Measurements from ENCODE around the gene LAMTOR3.

Gene LAMTOR3, protein sequence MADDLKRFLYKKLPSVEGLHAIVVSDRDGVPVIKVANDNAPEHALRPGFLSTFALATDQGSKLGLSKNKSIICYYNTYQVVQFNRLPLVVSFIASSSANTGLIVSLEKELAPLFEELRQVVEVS

GRCh38 chr4:99894161-99894997, at the start of gene LAMTOR3:
LAMTOR3 (minus strand) TSS chr4:99894427; CDS start chr4:99893963, 464 bp downstream.
- peak; percentile 64 to 87 for DNase-seq

- no peak for DNase-seq
Measured at GRCh38 chr4:99938243-99938753, 44.1 kb upstream of the LAMTOR3 start.

DNA sequence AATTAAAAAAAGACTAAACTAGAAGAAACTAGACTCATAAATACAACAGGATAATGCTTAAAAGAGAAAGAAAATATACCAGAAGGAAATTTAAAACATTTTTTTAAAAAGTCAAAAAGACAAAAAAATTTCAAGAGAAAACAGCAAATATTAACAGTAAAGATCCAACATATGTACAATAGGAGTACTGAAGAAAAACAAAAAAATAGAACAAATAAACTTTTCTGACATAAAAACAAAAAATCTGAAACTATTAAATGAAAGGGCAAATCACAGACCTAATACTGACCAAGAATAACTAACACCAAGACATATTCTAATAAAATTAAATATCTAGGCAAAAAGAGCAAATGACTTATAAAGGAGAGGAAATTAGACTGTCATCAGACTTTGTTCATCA, 40.7 kb upstream of the LAMTOR3 start:
- DNase-seq = no peak

DNA sequence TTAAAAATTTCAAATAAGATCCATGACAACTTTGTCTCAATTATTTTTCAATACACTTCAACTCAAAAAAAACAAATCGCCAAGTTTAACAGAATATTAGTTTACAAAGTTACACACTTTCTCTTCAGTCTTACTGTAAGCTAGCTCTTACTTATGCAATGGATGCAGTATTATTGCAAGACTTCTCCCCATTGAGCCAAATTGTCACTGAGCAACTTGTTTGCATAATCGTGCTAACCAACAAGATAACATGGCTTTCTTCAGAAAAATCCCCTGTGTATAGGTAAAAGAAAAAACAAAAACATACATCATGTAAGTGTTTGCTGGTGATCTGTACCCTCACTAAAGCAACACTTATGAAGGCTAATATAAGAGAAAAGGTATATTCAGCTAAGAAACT, 33.3 kb upstream of the LAMTOR3 start:
- DNase-seq = no peak

DNA sequence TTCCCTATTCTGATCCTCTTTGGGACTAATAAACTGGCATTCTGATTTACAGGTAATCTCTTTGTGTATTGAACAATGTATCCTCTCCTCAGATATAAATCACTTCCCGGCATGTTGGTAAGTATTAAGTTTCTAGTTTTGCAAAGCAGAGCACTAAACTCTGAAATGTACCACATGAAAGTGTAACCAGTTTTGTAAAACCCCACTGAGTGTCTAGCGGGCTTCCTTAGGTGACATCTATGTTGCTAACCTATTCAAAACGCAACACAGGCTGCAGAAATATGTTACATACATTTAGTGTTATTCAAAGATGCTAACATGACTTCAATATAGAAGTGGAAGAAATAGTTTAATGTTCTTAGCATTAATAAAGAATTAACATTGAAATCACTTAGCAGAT, 26.9 kb upstream of the LAMTOR3 start:
- no peak for DNase-seq

DNA sequence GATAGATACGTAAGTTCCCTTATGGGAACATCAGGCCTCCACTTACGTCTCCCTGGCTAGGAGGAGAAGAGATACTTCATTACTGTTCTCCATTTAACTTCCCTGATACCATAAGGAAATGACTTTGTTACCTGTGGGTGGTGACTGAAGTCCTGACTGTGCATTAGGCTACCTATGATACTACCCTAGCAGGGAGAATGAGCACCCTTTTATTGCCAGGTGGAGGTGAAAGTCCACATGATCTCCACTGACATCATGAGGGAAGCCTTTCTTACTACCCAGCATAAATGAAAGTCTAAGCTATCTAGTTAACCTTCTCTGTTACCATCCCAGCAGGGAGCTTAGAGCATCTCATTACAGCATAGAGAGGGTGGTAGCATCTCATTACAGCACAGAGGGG, 24.4 kb upstream of the LAMTOR3 start:
- DNase-seq = no peak

- no peak for DNase-seq
Measured at GRCh38 chr4:99917575-99917974, 23.3 kb upstream of the LAMTOR3 start.

DNA sequence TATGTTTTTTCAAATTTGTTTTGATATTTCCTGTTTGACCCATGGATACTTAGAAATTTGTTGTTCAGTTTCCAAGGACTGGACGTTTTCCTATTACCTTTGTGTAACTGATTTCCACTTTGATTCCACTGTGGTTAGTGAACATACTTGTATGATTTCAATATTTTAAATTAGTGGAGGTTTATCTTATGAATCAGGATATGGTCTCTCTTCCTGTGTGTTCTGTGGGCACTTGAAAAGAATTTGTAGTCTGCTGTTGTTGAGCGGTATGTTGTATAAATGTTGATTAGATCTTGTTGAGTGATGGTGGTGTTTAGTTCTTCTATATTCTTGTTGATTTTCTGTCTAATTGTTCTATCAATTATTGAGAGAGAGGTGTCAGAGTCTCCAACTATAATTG, 21.2 kb upstream of the LAMTOR3 start:
- no peak for DNase-seq

DNA sequence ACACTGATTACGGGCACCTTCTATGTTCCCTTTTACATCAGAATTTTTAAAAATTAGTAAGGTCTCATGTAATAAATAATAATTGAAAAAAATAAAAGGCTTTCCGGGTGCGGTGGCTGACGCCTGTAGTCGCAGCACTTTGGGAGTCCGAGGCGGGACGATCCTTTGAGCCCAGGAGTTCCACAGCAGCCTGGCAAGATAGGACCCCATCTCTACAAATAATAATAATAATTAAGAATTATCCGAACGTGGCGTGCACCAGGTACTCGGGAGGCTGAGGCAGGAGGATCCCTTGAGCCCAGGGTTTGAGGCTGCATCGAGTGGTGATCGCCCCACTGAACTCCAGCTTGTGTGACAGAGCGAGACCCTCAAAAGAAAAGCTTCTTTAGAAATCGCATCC, 771 bp upstream of the LAMTOR3 start:
- no peak for DNase-seq

GRCh38 chr4:99893839-99894160, 427 bp downstream of the LAMTOR3 start:
- DNase-seq = no peak

GRCh38 chr4:99893029-99893428, 1.2 kb downstream of the LAMTOR3 start:
- no peak for DNase-seq

DNA sequence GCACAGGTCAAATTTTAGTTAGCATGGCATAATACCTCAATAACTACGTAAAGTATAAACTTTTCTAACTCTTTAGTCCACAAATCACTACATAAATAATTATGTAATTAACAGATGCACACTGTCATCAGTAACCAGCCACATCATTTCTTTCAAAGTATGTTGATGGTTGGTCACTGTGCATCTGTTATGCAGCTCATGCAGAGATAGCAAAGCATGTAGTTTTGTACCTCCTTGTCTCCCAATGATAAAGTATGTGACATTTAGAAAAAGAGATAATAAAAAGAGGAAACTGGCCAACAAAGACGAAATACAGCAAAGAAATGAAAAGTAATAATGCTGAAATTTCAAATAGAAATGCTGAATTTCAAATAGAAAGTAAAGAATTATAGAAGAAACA, 2.9 kb downstream of the LAMTOR3 start:
- DNase-seq = no peak

DNA sequence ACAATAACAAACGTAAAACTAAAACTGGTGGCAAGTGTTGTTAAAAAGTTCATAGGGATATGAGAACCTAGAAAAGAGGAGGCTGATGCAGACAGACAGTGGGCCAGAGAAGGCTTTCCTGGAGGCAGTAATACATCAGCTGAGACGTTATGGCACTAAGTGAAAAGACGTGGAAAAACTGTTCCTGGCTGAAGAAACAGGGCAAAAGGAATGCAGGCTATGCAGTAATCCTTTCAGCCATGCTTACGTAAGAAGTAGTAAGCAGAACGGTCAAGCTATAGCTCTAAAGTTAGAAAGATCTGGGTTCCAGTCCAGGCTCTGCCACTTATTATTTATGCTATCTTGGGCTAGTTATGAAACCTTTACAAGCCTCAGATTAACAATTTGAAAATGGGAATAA, 6.4 kb downstream of the LAMTOR3 start:
- DNase-seq = no peak

DNA sequence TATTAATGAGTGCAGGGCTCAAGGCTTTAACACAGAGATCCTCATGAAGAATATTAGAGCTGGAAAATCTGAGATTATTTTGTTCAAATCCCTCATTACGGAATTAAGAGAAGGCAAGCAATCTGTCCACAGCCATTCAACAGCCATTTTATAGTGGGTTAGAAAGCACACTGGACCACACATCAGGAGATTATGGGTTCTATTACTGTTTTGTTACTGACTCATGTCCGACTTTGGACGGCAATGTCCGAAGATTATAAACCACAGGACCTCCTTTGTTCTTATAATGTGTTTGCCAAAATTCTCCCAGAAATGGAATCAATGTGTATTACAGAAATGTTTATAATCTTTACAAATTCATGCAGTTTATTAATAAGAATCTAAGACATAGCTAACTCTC, 8.1 kb downstream of the LAMTOR3 start:
- no peak for DNase-seq

GRCh38 chr4:99885687-99886086, 8.5 kb downstream of the LAMTOR3 start:
- DNase-seq = no peak

DNA sequence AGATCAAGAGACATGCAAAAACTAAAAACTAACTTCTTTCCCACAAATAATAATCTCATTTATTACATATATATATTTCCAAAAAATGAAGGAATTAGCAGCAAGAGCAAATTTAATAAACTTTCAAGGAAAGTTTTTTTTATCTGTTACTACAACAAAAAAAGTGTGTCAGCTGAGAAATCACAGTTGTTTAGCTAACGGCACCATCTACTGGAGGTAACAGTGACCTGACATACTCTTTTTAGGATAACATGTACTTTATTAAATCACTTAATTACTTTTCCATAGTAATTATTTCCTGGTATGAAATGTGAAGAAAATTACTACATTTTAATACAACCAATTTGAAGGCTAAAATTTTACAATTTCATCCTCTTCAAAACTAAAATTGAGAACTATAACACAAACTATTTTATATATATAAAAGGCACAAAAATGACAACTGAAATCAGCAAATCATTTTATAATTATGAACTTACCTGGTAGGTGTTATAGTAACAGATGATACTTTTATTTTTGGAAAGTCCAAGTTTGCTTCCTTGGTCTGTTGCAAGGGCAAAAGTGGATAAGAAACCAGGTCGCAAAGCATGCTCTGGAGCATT, 9.1 kb downstream of the LAMTOR3 start:
- peak in 1 of 2 donors; percentile 47 for DNase-seq

DNA sequence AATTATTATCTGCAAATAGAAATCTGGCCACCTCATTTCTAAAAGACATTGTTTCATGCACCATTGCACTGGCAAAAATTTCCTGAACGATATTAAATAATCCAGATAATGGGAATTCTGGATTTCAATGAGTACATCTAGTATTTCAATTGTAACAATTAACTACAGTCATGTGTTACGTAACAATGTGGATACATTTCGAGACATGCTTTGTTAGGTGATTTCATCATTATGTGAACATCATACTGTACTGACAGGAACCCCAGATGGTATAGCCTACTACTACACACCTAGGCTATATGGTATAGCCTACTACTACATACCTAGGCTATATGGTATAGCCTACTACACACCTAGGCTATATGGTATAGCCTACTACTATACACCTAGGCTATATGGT, 14.8 kb downstream of the LAMTOR3 start:
- no peak for DNase-seq

- DNase-seq = no peak
Measured at GRCh38 chr4:99878604-99879003, 15.6 kb downstream of the LAMTOR3 start.

DNA sequence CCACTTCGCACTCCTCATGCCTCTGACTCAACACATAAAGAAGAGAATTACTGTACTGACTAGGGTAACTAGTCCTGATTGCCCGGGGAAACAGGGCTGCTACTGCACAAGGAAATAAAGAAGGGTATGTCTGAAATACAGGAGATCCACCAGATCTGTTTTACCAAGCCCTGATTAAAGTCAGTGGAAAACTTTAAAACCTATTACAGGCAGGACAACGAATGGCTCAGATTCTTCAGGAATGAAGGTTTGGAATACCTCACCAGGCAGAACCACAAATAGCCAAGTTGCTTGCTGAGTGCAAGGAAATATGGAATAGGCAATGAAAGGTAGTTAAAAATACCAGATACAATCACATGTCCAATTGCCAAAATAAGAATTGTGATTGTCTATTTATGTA, 17.3 kb downstream of the LAMTOR3 start:
- no peak for DNase-seq

- DNase-seq = no peak
Measured at GRCh38 chr4:99875071-99875470, 19.2 kb downstream of the LAMTOR3 start.

DNA sequence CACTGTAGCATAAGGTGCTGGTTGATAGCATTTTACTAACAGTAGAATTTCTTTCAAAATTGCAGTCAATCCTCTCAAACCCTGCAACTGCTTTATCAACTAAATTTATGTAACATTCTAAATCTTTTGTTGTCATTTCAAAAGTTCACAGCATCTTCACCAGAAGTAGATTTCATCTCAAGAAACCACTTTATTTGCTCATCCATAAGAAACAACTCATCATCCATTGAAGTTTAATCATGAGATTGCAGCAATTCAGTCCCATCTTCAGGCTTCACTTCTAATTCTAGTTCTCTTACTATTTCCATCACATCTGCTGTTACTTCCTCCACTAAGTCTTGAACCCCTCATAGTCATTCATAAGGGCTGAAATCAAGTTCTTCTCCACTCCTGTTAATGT, 21.7 kb downstream of the LAMTOR3 start:
- no peak for DNase-seq

DNA sequence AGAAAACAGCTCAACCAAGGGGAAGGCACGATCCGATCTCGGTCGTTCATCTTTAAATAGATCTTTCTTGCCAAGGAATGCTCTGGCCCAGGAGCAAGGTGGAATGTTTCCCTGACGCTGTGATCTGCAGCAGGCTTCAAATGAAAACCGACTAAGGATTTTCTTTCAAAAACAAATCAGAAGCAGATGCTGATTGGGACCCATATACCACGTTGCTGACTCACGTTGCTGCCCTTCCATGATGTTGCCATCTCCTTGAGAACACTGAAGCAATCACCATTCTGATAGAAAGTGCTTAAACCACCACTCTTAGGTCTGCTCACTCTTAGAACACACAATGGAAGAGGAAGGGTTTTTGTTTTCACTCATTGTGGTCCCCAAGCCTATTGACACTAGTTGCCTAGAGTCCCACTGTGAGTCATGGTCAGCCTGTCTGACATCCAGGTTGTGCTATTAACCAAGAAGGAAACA, 26.1 kb downstream of the LAMTOR3 start:
- DNase-seq = no peak

- no peak for DNase-seq
Measured at GRCh38 chr4:99863804-99864203, 30.4 kb downstream of the LAMTOR3 start.

Measured in bone marrow (tissue), 2 donors.